HG03457 (cell line): Measurements from ENCODE around the gene CEMIP2.
"Not testable (repeated sequence)": the region's sequence is repeated elsewhere in the genome, so short reads cannot be mapped to it uniquely, and the experiment has no call there.

ENCODE experiments used
- ATAC-seq: cut with Tn5 transposase; IDR thresholded peaks from one replicate; pipeline ENCODE4 v1.9.1; 2021; ENCODE audit warnings: moderate number of reproducible peaks; ENCODE audit not compliant: unreplicated experiment

Gene CEMIP2, protein sequence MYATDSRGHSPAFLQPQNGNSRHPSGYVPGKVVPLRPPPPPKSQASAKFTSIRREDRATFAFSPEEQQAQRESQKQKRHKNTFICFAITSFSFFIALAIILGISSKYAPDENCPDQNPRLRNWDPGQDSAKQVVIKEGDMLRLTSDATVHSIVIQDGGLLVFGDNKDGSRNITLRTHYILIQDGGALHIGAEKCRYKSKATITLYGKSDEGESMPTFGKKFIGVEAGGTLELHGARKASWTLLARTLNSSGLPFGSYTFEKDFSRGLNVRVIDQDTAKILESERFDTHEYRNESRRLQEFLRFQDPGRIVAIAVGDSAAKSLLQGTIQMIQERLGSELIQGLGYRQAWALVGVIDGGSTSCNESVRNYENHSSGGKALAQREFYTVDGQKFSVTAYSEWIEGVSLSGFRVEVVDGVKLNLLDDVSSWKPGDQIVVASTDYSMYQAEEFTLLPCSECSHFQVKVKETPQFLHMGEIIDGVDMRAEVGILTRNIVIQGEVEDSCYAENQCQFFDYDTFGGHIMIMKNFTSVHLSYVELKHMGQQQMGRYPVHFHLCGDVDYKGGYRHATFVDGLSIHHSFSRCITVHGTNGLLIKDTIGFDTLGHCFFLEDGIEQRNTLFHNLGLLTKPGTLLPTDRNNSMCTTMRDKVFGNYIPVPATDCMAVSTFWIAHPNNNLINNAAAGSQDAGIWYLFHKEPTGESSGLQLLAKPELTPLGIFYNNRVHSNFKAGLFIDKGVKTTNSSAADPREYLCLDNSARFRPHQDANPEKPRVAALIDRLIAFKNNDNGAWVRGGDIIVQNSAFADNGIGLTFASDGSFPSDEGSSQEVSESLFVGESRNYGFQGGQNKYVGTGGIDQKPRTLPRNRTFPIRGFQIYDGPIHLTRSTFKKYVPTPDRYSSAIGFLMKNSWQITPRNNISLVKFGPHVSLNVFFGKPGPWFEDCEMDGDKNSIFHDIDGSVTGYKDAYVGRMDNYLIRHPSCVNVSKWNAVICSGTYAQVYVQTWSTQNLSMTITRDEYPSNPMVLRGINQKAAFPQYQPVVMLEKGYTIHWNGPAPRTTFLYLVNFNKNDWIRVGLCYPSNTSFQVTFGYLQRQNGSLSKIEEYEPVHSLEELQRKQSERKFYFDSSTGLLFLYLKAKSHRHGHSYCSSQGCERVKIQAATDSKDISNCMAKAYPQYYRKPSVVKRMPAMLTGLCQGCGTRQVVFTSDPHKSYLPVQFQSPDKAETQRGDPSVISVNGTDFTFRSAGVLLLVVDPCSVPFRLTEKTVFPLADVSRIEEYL (N-terminal part only)

DNA sequence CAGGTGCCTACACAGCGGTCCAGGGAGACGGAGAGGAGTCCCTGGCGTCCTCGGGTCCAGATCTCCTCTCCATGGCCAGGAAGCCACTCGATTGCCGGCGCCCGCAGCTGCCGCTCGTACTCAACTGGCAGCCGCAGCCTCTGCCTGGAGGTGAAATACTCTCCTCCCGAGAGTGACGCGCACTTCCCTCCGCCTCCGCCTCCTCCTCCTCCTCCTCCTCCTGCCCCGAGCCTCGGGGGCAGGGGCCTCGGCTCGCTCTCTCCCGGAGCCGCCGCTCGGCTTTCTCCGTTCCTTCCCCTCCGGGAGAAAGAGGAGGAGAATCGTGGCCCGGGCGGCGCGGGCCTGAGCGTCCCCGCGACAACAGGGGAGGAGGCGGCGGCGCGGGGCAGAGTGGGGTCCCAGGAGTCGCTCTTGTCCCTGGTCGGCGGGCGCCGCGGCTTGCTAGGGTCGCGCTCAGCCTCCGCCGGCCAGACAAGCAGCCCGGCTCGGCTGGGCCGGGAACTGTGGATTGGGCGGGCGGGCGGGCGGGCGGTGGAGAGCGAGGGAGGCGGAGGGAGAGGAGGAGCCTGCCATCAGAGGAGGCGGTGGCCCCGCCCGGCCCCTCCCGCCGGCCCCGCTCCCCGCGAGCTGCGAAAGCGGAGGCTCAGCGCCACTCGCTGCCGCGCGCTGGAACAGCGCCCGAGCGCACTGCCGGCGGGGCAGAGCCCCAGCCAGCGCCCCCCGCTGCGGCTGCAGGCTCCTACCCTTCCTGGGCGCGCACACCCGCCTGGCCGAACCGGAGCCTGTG lies at the start of gene CEMIP2:
Gene CEMIP2 (minus strand): TSS at position 126 of the 787 bp plus-strand sequence. CDS start 18,140 bp downstream, outside the sequence.
- peak; percentile 66 for ATAC-seq

DNA sequence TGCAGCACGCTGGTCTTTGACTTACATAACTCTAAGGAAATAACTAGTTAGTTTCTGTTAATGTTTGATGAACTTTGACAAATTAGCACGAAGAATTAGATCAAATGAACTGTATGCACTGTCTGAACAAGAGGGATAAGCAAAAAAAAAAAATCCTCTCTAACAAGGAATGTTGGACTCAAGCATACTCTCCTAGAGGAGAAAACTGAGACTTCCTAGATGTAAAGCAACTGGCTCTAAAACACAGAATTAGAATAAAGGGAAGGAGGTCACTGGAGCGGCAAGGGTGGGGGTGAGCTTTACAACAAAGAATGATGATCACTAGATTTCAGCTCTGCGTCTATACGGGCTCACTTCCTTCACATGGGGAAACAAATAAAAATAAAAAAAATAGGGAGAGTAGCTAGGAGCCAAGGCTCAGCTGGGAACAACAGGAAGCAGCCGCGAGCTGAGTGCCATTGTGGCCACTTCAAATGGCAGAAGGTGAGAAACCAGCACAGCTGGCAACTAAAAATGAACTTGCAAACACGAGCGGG lies 48.7 kb upstream of the CEMIP2 start:
- no peak for ATAC-seq

DNA sequence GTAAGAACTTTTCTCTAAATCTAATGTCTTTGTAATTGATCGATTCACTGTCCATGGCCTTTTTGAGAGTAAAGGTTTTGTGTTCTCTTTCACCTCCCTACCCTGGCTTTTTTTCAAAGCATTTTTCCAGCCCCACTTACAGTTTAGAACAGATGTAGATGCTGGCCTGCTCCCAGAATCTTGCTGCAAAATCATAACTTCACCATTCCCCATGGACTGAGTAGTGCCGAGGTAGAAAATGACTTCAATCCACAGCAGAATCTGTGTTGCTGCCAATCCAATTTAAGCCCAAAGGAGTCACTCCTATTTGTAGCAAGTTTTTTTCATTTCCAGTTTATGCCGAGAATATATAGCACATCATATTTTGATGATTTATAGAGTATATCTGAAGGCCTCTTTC lies 46.5 kb upstream of the CEMIP2 start:
- ATAC-seq = no peak

DNA sequence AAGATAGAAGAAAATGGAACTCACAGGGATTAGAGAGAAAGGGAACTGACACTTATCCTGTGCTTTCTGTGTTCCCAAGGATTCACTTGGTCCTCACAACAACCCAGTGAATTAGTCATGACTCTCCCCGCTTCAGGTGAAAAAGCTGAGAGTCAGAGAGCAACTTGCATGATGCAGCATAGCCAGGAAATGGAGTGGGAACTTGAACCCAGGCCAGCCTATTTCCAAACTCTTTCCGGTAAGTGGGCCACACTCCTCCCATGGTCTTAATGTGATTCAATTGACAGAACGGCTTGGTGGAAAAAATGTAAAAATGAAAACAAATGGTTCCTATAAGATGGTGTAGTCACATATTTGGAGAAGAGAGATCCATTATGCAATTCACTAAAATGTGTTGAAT lies 45.9 kb upstream of the CEMIP2 start:
- ATAC-seq = no peak

DNA sequence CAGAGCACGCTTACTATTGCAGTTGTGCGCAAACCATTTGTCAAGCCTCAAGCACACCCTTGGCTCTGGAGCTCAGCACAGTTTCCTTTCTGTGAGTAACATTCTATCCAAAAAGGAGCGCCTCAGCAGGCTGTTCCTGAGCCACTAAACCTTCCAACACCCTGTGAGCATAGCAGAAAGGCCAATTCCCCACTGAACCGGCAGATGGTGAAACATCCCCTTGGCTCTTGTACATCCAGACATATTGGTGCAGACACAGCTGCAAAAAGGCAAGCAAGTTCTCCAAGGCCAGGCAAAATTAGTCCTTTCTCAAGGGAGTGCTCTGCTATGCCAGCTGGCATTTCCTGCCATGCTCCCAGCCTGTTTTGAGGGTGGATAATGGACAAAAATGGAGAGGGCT lies 44.1 kb upstream of the CEMIP2 start:
- ATAC-seq = no peak

DNA sequence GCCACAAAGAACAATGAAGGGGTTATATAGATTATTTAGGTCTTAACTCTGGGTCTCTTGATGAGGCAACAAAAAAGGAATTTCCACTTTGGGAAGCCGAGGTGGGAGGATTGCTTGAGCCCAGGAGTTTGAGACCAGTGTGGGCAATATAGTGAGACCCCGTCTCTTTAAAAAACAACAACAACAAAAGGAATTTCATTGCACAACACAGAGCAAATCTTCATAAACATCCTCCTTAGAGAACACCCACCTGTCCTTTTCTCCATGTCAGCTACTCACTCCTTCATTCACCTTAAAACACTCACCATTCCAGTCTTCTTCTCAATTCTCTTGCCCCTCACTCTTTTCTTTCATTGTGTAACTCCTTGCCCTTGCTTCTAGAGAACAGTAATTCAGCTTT lies 39.8 kb upstream of the CEMIP2 start:
- ATAC-seq = no peak

DNA sequence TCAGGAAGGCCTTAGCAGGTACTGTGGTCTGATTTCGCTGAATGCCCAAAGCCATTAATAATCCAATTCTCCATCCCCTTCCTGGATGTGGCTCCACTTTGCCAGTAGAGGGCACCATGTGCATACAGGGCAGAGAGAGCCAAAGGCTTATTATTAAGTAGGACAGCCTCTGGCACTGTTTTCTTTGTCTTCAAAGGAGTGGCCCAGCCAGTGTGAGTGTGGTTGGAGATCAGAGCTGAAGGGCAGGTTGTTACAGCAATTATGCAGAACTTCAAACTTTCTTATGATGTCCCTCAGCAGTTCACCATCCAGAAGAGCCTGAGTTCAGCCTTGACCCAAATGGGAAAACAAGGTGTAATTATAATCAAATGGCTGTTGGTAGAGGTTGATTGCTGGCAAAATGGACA lies 38.6 kb upstream of the CEMIP2 start:
- peak; percentile 89 for ATAC-seq

DNA sequence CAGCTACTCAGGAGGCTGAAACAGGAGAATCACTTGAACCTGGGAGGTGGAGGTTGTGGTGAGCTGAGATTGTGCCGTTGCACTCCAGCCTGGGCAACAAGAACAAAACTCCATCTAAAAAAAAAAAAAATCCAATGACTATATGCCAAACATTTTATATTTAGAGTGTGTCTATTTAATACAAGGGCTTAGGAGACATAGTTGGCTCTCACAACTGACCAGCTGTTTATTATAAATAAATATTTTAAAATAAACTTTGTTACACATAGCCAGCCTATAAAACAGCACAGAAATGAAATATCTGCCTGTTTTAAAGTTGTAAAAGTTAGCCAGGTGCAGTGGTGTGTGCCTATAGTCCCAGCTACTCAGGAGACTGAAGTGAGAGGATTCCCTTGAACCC lies 36.8 kb upstream of the CEMIP2 start:
- ATAC-seq = not testable (repeated sequence)

DNA sequence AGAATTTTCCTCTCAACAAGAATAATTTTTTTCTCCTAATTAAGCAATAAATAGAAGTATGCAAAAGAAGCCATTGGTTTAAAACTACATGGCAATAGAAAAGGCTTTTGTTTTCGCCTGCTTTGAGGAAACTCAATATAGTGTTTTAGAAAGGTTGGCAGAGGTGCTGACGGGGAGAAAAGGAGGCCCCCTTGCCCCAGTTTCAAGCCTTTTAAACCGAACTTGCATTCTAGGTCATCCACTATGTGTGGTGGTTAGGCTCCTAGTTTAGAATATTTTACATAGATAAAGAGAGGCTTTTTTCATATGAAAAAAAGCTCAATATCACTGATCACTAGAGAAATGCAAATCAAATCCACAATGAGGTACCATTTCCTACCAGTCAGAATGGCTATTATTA lies 33.5 kb upstream of the CEMIP2 start:
- no peak for ATAC-seq

DNA sequence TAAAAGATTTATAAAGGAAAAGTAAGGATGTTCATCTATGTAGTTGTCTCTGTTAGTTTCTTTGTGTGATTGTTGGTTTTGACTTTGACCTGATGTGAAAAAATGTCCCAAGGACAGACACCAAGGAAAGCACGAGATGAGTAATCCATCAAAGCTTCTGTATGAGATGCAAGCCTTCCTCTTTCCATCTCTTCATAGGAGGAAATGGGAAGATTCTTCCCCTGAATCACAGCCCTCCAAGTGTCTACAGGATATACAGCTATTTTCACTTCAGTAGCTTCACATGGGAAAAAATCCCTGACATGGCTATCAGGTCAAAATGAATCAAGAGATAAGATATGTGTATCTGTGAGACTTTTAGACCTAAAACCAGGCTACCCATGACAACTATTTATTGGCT lies 29.0 kb upstream of the CEMIP2 start:
- no peak for ATAC-seq

DNA sequence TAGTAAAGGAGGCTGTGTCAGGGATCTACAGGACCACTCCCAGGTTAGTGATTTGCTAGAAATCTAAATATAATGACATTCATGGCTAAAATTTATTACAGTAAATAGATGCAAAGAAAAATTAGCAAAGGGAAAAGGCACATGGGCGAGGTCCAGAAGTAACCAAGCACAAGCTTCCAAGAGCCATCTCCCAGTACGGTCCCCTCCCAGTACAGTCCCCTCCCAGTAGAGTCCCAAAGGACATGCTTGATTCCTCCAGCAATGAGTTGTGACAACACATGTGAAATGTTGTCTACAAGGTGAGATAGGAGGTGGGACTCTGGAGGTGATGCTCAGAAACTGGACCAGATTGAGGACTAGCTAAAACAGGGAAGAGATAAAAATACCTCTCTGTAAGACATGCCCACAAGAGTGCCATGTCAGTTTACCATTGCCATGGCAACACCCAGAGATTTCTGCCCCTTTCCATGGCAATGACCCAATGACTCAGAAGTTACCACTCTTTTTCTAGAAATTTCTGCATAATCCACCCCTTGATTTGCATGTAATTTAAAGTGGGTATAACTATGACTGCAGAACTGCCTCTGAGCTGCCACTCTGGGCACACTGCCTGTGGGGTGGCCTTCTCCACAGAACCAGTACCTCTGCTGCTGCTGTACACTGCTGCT lies 27.9 kb upstream of the CEMIP2 start:
- ATAC-seq = no peak

DNA sequence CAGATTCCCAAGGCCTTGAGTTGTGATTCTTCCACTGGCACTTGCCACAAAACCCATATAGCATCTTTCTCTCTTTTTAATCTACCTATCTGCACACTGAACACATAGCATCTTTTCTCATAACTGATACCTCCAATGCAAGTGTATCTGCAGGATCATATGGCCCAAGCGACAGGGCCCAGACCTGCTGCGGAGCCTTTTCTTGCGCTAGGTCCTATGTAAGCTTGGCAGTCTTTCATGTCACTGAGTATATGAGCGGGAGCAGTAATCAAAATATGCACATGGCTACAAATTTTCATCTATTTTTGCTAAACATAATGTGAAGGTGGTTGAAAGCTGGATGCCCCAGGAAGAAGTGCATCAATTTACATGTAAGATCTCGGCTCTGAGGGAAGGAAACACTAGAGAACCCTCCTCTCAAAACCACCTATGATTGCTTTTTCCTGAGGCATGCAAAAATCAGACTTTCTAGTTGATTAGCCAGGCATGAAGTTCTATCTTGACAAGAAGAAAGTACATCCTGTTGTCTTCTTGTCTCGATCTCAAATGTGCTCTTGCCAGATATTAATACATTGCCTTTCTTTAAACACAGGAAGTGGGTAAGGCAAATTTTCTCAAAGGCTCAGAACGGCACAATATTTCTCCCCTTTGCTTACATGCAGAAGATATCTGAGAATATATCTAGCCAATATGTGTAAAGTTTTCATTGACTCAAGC lies 26.9 kb upstream of the CEMIP2 start:
- ATAC-seq = peak; percentile 89

DNA sequence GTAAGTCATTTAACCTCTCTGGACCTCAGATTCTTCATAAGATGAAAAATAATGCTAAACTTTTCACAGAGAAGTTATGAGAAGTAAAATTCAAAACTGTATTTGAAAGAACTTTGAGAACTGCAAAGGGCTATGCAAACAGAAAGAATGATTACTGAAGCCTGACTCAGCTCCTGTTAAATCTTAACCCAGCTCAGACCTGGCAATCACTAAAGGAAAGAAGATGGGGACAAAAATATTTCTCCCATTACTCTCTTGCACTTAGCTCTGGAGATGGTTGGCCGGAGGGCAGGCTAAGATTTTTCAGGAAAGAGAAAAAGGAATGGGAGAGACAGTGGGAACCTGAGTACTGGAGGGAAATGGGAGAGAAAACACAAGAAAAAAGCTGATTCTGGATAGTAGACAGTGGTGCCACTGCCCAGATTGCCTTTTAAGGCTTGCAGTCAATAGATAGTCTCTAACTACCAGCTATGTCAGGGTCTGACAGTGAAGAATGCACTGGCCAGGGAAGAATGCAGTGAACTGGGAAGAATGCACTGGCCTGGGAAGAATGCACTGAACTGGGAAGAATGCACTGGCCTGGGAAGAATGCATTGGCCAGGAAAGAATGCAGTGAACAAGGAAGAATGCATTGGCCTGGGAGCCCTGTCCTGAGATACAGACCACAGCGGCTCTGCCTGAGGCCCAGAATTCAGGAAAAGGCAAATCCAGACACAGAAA lies 25.2 kb upstream of the CEMIP2 start:
- ATAC-seq = no peak

DNA sequence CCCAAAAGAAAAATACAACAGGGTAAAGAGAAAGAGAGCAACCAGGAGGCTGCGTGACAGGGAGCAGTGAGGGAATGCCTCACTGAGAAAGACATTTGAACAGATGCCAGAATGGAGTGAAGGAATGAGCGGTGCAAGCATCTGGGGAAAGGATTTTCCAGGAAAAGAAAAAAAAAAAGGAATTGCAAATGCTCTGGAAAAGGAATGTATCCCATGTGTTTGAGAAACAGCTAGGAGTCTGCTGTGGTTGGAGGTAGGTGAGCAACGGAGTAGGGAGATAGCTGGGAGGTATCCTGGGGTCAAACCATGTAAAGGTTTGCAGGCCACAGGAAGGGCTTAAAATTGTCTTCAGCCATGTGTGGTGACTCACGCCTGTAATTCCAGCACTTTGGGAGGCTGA lies 23.6 kb upstream of the CEMIP2 start:
- no peak for ATAC-seq

DNA sequence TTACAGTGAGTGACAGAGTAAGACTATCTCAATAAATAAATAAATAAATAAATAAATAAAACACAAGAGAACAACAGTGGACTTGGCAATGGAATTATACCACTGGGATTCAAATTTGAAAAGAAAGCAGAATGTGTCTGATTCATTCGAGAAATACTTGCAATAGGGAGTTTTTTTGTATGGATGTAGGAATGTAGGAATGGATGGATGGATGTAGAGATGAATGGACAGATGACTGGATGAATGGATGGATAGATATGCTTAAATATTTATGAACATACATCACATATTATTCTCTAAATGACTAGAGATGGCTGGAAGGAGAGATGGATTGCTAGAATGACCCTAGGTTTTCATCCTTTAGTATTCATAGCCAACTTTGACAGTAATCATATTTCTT lies 22.0 kb upstream of the CEMIP2 start:
- ATAC-seq = no peak

DNA sequence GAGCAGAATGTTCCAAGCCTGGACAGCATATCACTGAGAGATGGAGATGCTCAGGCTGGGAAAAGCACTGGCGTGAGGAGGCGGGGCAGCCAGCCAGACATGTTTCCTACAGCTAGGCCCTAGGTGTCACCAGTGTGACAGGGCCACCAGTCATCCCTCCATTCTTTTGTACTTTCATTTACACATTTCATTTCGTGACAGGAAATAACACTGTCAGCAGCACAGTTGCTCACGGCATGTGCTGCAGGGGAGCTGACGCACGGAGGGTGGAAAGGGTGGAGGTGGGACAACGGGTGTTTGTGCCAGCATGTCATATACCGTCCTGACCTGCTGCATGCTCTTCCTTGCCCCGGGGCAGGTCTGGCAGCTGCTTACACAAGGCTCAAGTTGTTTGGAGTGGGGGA lies 14.8 kb upstream of the CEMIP2 start:
- peak; percentile 83 for ATAC-seq

DNA sequence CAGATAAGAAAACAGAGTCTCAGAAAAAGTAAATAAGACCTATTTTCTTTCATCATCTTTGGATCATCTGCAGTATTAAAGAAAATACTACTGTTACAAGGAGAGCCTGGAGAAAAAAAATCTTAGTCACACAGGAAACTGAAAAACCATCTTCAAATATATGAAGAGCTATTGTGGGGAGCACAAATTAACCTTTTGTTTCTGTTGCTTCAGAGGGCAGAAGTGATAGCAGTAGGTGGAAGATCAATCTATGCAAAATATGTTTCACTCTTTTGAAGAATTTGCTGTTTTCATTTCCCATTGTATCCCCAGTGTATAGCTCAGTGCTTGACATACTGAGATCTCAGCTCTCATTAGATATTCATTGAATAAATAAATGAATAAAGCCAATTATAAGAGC lies 13.1 kb upstream of the CEMIP2 start:
- ATAC-seq = peak; percentile 50

DNA sequence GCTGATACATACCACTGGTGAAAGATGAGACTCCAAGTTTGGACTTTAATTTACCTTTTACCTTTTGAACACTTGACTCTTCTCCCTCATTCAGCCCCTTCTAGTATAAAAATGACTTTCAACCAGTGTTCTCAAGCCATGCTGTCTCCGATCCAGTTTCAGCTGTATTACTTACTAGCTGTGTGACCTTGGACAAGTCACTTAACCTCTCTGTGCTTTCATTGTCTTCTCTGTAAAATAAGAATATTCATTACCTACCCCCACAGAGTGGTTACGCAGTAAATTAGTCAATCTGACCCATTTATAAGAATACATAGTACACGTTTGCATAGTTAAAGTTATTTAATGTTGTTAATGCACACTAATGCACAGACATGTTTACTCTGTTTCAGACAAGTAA lies 12.6 kb upstream of the CEMIP2 start:
- ATAC-seq = no peak
